Measurements from ENCODE around the gene AFDN. TPM values are rescaled to one million over a fixed set of nuclear protein-coding genes. Genes with fewer than 3 reads are reported as not detected.
A peak's percentile ranks its signal among the peaks of the same experiment; 100 is the strongest.

The AFDN gene
- total and polyA plus RNA-seq, 2 of the 8 experiments (the other 6 are each of a cell fraction or from before 2014, with no cell fraction given), result 53.4 to 192 TPM

- H3K18ac ChIP-seq (ENCODE audit: extremely low read depth, low read length), result no peak overlapping the region
- H3K4me2 ChIP-seq (ENCODE audit: insufficient read depth in 1 of 2, low read depth in 2 of 2, low read length in 2 of 2), result 0 out of 4 replicates have a peak overlapping the region, but pooled peaks of 1 of the 2 experiments have one; percentile 3
- peaks cover 5 to 14% of the 10 kb centered on the region in 2 experiments for H4K20me1 ChIP-seq (replicated peaks in 1 of 2; ENCODE audit: control insufficient read depth in 1 of 2, insufficient read depth in 2 of 2, low read length in 2 of 2)
- H2AK5ac ChIP-seq (ENCODE audit: low read depth, low read length), result no peak overlapping the region
- H3K23me2 ChIP-seq (ENCODE audit: low read depth, low read length), result peaks cover 2% of the 10 kb centered on the region; the same call in 1 of the 2 replicates
- H3K27ac ChIP-seq (ENCODE audit: low read depth, low read length), result no peak overlapping the region
- H2AFZ ChIP-seq (ENCODE audit: low read length), result no peak overlapping the region
- ChIA-PET CTCF (ENCODE audit: partially characterized antibody) (interaction anchor here (0.6 kb wide), 1 partner anchor 196 kb away, joined by 3 read pairs; no protein-coding TSS in a partner anchor), POLR2A (ENCODE audit: partially characterized antibody) (no interaction called here)
- H3K27me3 ChIP-seq (replicated peaks in 1 of 4; ENCODE audit: control insufficient read depth in 3 of 4, extremely low read depth in 1 of 4, insufficient read depth in 3 of 4, low read length in 3 of 4), result no peaks in the 10 kb centered on the region
- no peak overlapping the region for H2BK12ac ChIP-seq (ENCODE audit: low read depth, low read length)
- H3K4me1 ChIP-seq (replicated peaks in 1 of 4; ENCODE audit: control insufficient read depth in 3 of 4, insufficient read depth in 4 of 4, low read length in 3 of 4), result peaks cover 3 to 19% (median 15%) of the 10 kb centered on the region in 4 experiments
- FAIRE-seq (no peak), DNase-seq (ENCODE audit: low read depth in 1 of 2, low spot score in 2 of 2) (no peak)
- TF ChIP-seq GTF2F1 (IDR thresholded peaks at IDR 0.05; ENCODE audit: borderline replicate concordance, low read depth, low read length) (no peak), MAX (IDR thresholded peaks at IDR 0.05) (no peak), JUND (IDR thresholded peaks at IDR 0.05; ENCODE audit: low read length) (no peak), EP300 (IDR thresholded peaks at IDR 0.05; ENCODE audit: borderline replicate concordance in 1 of 2, low read depth in 2 of 2, low read length in 2 of 2) (no peak), NANOG (IDR thresholded peaks at IDR 0.05; ENCODE audit: insufficient read depth, low read depth, low read length, poor library complexity, severe bottlenecking) (no peak), POLR2A (IDR thresholded peaks at IDR 0.05; ENCODE audit: control extremely low read depth in 1 of 2, low read depth in 2 of 2, low read length in 2 of 2) (no peak), ATF2 (IDR thresholded peaks at IDR 0.05; ENCODE audit: low read length) (no peak), MAFK (IDR thresholded peaks at IDR 0.05; ENCODE audit: low read depth, low read length) (0 out of 2 replicates have a peak, but pooled peaks have one; percentile 9)
- 73% methylated on average over 1 of the region's 1 CpG; no CpG with 5 or more reads in 1 of the 2 experiments for WGBS, 2 experiments (ENCODE audit: extremely low coverage in 1 of 2, insufficient coverage in 1 of 2, insufficient read length in 1 of 2, insufficient replicate concordance in 2 of 2, low coverage in 1 of 2, low lambda C conversion rate in 2 of 2, missing lambda C conversion rate in 1 of 2)
- H2BK5ac ChIP-seq (ENCODE audit: low read depth, low read length), result no peak overlapping the region
- H2BK15ac ChIP-seq (ENCODE audit: low read length), result no peak overlapping the region
- no peak overlapping the region for H4K8ac ChIP-seq (ENCODE audit: extremely low read depth, insufficient read depth, low read length)
- H3K79me2 ChIP-seq (ENCODE audit: control insufficient read depth in 1 of 2, insufficient read depth in 2 of 2, low read length in 2 of 2), result peaks cover 27 to 100% of the 10 kb centered on the region in 2 experiments; a peak in 3 of 4 replicates
- no peak overlapping the region for H4K91ac ChIP-seq (replicated peaks; ENCODE audit: insufficient read length, low read length)
- no peak overlapping the region for H2BK120ac ChIP-seq (replicated peaks; ENCODE audit: low read depth, low read length)
- H3K36me3 ChIP-seq (ENCODE audit: control insufficient read depth in 2 of 4, insufficient read depth in 4 of 4, low read length in 3 of 4), result no peaks in the 10 kb centered on the region
- H3K79me1 ChIP-seq (ENCODE audit: low read depth, low read length), result peaks cover 6% of the 10 kb centered on the region; the same call in 1 of the 2 replicates
- no peak overlapping the region; a peak in 1 of 7 replicates for H3K9ac ChIP-seq (replicated peaks in 1 of 4; ENCODE audit: extremely low read depth in 1 of 4, low read depth in 3 of 4, low read length in 3 of 4)
- H3K23ac ChIP-seq (ENCODE audit: insufficient read length), result no peak overlapping the region
- no peak overlapping the region for H4K5ac ChIP-seq (ENCODE audit: insufficient read length, low read depth, low read length)
- no peak overlapping the region for H3K4ac ChIP-seq (replicated peaks; ENCODE audit: insufficient read length, low read depth, low read length)
- no peak overlapping the region for H2BK20ac ChIP-seq (ENCODE audit: low read length)
- H3K56ac ChIP-seq (replicated peaks; ENCODE audit: insufficient read length, low read depth, low read length), result no peak overlapping the region
- H3K9me3 ChIP-seq (ENCODE audit: insufficient read depth in 2 of 2, low read depth in 1 of 2, low read length in 1 of 2), result no peaks in the 10 kb centered on the region
- H3K14ac ChIP-seq (ENCODE audit: insufficient read length), result no peak overlapping the region
- H3K4me3 ChIP-seq (ENCODE audit: extremely low read depth in 1 of 4, insufficient read depth in 2 of 4, low read depth in 3 of 4, low read length in 4 of 4), result no peak overlapping the region
Observed at GRCh38 chr6:167858086-167858591, 31.4 kb downstream of the AFDN start.

Data from H1 (cell line).